Caco-2 (cell line): ENCODE results near the gene VPS50. TPM values are rescaled to one million over a fixed set of nuclear protein-coding genes. Genes with fewer than 3 reads are reported as not detected.
"Not testable (repeated sequence)": the region's sequence is repeated elsewhere in the genome, so short reads cannot be mapped to it uniquely, and the experiment has no call there.

ENCODE experiments used
- BruUV-seq: library from RNA; stranded (reverse); fragments of 400-500 nt; replicated peaks from 2 replicates; lab custom pipeline; 2021; lab: Mats Ljungman, UMichigan
- CTCF ChIA-PET: fragments of 300-600 bp; sonication (Branson Sonifier 250); formaldehyde crosslinking; loops from one replicate; lab custom pipeline; 2022; ENCODE audit warnings: antibody characterized with exemption; lab: Charles Lee
- POLR2A ChIA-PET: fragments of 300-600 bp; sonication (Branson Sonifier 250); formaldehyde crosslinking; loops from one replicate; lab custom pipeline; 2022; ENCODE audit warnings: antibody characterized with exemption; lab: Charles Lee
- DNase-seq, 2 experiments: peaks; one replicate each; pipeline versions ENCODE4 v3.0.0 to v3.0.0-alpha.2; 2020 to 2022
- H3K27me3 ChIP-seq: replicated peaks from 2 replicates; pipeline ENCODE4 v1.6.0; 2011; ENCODE audit warnings: low read length; ENCODE audit not compliant: control insufficient read depth, insufficient read depth
- H3K36me3 ChIP-seq: 2 replicates; pipeline ENCODE4 v1.5.1; 2011; ENCODE audit warnings: low read length; ENCODE audit not compliant: control insufficient read depth, insufficient read depth
- H3K4me1 ChIP-seq: fragments of 250-450 bp; sonication (Bioruptor Pico); 2 replicates; pipeline ENCODE4 v1.5.1; 2020; ENCODE audit warnings: mild to moderate bottlenecking
- H3K4me3 ChIP-seq: 2 replicates; pipeline ENCODE4 v1.5.1; 2011; ENCODE audit warnings: low read depth, mild to moderate bottlenecking, control low read depth, low read length
- H3K9me3 ChIP-seq: fragments of 250-450 bp; sonication (Bioruptor Pico); 2 replicates; pipeline ENCODE4 v1.5.1; 2020; ENCODE audit warnings: mild to moderate bottlenecking, moderate library complexity
- H3K27ac Mint-ChIP-seq: one replicate; pipeline ENCODE4 v1.8.0; 2022; ENCODE audit warnings: mixed read lengths; ENCODE audit not compliant: unreplicated experiment
- H3K27me3 Mint-ChIP-seq: one replicate; pipeline ENCODE4 v1.8.0; 2022; ENCODE audit warnings: mixed read lengths; ENCODE audit not compliant: insufficient read depth, unreplicated experiment
- H3K36me3 Mint-ChIP-seq: one replicate; pipeline ENCODE4 v1.8.0; 2022; ENCODE audit warnings: mild to moderate bottlenecking, mixed read lengths; ENCODE audit not compliant: insufficient read depth, unreplicated experiment
- H3K4me1 Mint-ChIP-seq: one replicate; pipeline ENCODE4 v1.8.0; 2022; ENCODE audit warnings: low read depth, mixed read lengths; ENCODE audit not compliant: unreplicated experiment
- H3K4me3 Mint-ChIP-seq: one replicate; pipeline ENCODE4 v1.8.0; 2022; ENCODE audit warnings: mild to moderate bottlenecking, moderate library complexity, mixed read lengths; ENCODE audit not compliant: unreplicated experiment
- H3K9me3 Mint-ChIP-seq: one replicate; pipeline ENCODE4 v1.8.0; 2022; ENCODE audit warnings: mixed read lengths; ENCODE audit not compliant: unreplicated experiment
- CTCF ChIP-seq, 2 experiments: fragments of 200-600 bp in 1 of 2; IDR thresholded peaks; 1 replicate in 1 of 2; 2 replicates in 1 of 2; pipeline versions ENCODE4 v1.5.1 to v1.8.0; 2011 to 2022; ENCODE audit warnings: antibody characterized with exemption in 1 of 2, control low read depth in 1 of 2, inconsistent platforms in 1 of 2, low read depth in 1 of 2, low read length in 1 of 2, mild to moderate bottlenecking in 1 of 2, moderate library complexity in 1 of 2; ENCODE audit not compliant: insufficient read depth in 1 of 2, severe bottlenecking in 1 of 2, unreplicated experiment in 1 of 2
- intact Hi-C: fragments of 100-400 bp; cut with micrococcal nuclease; formaldehyde crosslinking; loops from one replicate; pipeline ENCODE4 v1.10.0; 2022; ENCODE audit not compliant: unreplicated experiment
- total RNA-seq: library from RNA; stranded (reverse); gene quantifications from 2 replicates; pipeline ENCODE4 v1.2.3, GENCODE V29; 2022

Gene VPS50
- total RNA-seq, 1 experiment from 2014 or later = 40.3 TPM

- no peak for TF ChIP-seq CTCF (IDR thresholded peaks at IDR 0.05; ENCODE audit: insufficient read depth in 1 of 2, low read depth in 1 of 2, low read length in 1 of 2, severe bottlenecking in 1 of 2, unreplicated experiment in 1 of 2)
- no peaks in the 10 kb centered on the region for H3K4me1 ChIP-seq
- H3K9me3 ChIP-seq = no peaks in the 10 kb centered on the region
- DNase-seq = no peak
- Mint-ChIP-seq H3K27ac (no peak overlapping the region), H3K36me3 (no peaks in the 10 kb centered on the region), H3K9me3 (peaks cover 17% of the 10 kb centered on the region), H3K27me3 (no peaks in the 10 kb centered on the region), H3K4me1 (no peaks in the 10 kb centered on the region), H3K4me3 (no peak overlapping the region)
- intact Hi-C loops = no loop called here
- ChIA-PET CTCF (interaction anchor here (0.7 kb wide), 1 partner anchor 55 kb away, joined by 4 read pairs; no protein-coding TSS in a partner anchor), POLR2A (no interaction called here)
- H3K4me3 ChIP-seq = no peak overlapping the region
- no peaks in the 10 kb centered on the region for H3K36me3 ChIP-seq
- BruUV-seq = no TSS peak
- no peaks in the 10 kb centered on the region for H3K27me3 ChIP-seq
Observed at GRCh38 chr7:93367254-93367653, 135.1 kb downstream of the VPS50 start.

- H3K9me3 Mint-ChIP-seq = peaks cover 17% of the 10 kb centered on the region
- H3K4me1 ChIP-seq, H3K27ac Mint-ChIP-seq, BruUV-seq, H3K4me3 ChIP-seq, H3K27me3 Mint-ChIP-seq, H3K36me3 Mint-ChIP-seq, POLR2A ChIA-PET, H3K27me3 ChIP-seq, CTCF ChIA-PET, H3K36me3 ChIP-seq, H3K9me3 ChIP-seq, H3K4me3 Mint-ChIP-seq, H3K4me1 Mint-ChIP-seq, DNase-seq: not testable (repeated sequence)
- intact Hi-C loops = loop anchor here (5.0 kb wide), 1 partner anchor 194 kb away; no protein-coding TSS in a partner anchor
Observed at GRCh38 chr7:93370937-93371336, 138.8 kb downstream of the VPS50 start.

- Mint-ChIP-seq H3K27me3 (peaks cover 2% of the 10 kb centered on the region), H3K27ac (no peak overlapping the region), H3K4me1 (no peaks in the 10 kb centered on the region), H3K9me3 (peaks cover 10% of the 10 kb centered on the region), H3K36me3 (no peaks in the 10 kb centered on the region), H3K4me3 (no peak overlapping the region)
- no peak for DNase-seq
- CTCF ChIA-PET = no interaction called here
- Histone ChIP-seq H3K36me3 (no peaks in the 10 kb centered on the region), H3K27me3 (no peaks in the 10 kb centered on the region), H3K4me3 (no peak overlapping the region), H3K4me1 (no peaks in the 10 kb centered on the region; the same call in 1 of the 2 replicates), H3K9me3 (no peaks in the 10 kb centered on the region)
- BruUV-seq = no TSS peak
- no peak for TF ChIP-seq CTCF (IDR thresholded peaks at IDR 0.05; ENCODE audit: insufficient read depth in 1 of 2, low read depth in 1 of 2, low read length in 1 of 2, severe bottlenecking in 1 of 2, unreplicated experiment in 1 of 2)
- POLR2A ChIA-PET = no interaction called here
- intact Hi-C loops = loop anchor here (5.0 kb wide), 1 partner anchor 196 kb away; no protein-coding TSS in a partner anchor
Observed at GRCh38 chr7:93373537-93373936, 141.4 kb downstream of the VPS50 start.
